HG02763 (cell line): ENCODE measurements around the gene HGS.

Experiments
- ATAC-seq: cut with Tn5 transposase; IDR thresholded peaks from one replicate; pipeline ENCODE4 v1.9.1; 2021; ENCODE audit warnings: mild to moderate bottlenecking, moderate library complexity; ENCODE audit not compliant: unreplicated experiment

The HGS gene, protein sequence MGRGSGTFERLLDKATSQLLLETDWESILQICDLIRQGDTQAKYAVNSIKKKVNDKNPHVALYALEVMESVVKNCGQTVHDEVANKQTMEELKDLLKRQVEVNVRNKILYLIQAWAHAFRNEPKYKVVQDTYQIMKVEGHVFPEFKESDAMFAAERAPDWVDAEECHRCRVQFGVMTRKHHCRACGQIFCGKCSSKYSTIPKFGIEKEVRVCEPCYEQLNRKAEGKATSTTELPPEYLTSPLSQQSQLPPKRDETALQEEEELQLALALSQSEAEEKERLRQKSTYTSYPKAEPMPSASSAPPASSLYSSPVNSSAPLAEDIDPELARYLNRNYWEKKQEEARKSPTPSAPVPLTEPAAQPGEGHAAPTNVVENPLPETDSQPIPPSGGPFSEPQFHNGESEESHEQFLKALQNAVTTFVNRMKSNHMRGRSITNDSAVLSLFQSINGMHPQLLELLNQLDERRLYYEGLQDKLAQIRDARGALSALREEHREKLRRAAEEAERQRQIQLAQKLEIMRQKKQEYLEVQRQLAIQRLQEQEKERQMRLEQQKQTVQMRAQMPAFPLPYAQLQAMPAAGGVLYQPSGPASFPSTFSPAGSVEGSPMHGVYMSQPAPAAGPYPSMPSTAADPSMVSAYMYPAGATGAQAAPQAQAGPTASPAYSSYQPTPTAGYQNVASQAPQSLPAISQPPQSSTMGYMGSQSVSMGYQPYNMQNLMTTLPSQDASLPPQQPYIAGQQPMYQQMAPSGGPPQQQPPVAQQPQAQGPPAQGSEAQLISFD

DNA sequence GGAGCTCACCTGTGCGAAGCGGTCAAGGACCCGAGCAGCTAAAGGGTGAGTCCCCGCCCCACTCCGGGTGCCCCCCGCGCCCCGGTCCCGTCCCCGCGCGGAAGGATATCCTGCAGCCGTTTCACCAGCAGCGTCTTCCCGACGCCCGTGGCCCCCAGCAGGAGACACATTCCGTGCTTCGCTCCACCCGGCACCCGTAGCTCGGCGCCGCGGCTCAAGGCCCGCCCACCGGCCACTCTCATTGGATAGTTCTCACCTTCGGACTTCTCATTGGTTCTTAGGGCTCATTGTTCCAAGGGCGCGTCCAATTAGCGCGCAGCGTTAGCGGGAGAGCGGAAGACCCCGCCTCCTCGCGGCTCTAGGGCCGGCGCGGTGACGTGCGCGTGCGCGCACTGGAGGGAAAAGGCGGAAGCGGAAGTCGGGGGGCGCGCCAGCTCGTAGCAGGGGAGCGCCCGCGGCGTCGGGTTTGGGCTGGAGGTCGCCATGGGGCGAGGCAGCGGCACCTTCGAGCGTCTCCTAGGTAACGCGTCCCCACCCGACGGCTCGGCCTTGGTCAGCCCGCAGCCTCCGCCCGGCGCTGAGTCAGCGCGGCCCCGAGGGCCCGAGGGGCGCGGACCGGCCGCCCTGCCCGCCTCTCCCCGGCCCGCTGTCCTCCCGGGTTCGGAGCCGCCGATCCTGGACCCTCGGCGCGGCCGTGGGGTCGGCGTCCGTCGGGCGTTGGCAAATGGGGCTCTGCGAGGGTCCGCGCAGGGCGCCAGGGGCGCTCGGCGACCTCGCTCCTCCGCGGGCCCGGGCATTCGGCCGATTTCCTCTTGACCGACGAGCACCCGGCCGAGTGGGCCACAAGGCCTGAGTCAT, at the start of gene HGS, which contains the start of gene ARL16:
HGS (plus strand) TSS at position 428 of the 858 bp plus-strand sequence; CDS start at position 484, 56 bp downstream.
ARL16 (minus strand) TSS at position 214 of the 858 bp plus-strand sequence; CDS start at position 170, 44 bp downstream.
- peak; percentile 93 for ATAC-seq

DNA sequence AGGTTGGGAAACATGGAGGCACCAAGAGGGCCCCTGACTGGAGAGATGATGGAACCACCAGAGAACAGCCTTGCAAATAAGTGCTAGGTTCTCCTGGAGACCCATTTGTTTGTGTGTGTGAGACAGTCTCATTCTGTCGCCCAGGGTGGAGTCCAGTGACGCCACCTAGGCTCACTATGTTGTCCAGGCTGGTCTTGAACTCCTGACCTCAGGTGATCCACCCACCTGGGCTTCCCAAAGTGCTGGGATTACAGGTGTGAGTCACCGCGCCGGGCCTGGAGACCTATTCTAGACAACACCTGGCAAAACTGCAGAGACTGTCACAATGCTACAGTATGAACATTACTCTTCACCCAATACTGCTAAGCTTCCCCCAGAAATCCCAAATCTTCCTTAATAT, 48.4 kb upstream of the HGS start:
- ATAC-seq, result no peak

DNA sequence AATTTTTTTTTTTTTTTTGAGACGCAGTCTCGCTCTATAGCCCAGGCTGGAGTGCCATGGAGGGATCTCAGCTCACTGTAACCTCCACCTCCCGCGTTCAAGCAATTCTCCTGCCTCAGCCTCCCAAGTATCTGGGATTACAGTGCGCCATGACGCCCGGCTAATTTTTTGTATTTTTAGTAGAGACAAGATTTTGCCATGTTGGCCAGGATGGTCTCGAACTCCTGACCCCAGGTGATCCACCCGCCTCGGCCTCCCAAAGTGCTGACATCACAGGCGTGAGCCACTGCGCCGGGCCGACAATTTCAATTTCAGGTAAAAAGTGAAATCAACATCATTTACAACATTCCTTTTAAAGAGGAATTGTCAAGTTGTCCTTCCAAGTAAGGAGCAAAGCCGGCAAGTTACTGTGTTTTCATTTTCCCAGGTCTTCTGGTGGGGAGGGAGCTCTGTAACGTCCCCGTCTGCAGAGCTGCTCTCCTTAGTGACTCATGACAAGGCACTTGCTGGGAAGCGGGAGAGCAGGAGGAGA, 47.8 kb upstream of the HGS start:
- ATAC-seq, result no peak

DNA sequence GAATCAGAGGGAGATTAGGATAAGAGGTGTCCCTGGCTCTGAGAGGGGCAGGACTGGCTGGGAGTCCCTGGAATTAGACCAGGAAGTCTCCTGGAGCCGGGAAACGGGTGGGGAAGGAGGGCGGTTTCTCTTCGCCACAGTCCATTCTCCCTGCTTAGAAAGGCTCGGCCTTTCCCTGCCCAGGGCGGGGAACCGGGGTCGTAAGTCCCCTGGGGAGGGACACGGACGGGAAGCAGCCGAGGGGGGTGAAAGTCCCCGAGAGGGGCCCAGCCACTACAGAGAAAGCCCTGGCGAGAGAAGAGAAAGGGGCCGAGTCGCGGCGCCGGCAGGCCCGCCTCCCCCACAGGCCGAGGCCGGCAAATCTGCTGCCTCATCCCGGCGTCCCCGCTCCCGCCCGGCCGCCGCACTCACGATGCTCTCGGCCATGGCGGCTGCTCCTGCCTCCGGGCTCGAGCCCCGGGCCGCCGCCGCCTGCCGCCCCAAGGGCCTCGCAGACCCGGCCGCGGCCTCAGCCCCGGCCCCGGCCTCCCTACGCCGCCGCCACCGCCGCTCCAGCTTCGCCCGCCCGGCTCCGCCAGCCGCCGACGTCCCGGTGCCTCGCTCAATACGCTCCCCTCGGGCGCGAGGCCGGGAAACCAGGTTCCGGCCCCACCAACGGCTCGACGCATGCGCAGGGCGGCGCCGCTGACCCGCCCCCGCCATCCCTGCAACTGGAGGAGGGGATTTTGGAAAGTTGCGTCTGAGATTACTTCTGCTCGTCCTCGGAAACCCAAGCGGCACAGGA, 47.1 kb upstream of the HGS start, which contains the start of the genes NPLOC4 and TSPAN10:
NPLOC4 (minus strand) TSS at position 608 of the 784 bp plus-strand sequence; CDS start at position 426, 182 bp downstream.
TSPAN10 (plus strand) TSS at position 692 of the 784 bp plus-strand sequence. CDS start 5,217 bp downstream, outside the sequence.
- peak; percentile 88 for ATAC-seq

DNA sequence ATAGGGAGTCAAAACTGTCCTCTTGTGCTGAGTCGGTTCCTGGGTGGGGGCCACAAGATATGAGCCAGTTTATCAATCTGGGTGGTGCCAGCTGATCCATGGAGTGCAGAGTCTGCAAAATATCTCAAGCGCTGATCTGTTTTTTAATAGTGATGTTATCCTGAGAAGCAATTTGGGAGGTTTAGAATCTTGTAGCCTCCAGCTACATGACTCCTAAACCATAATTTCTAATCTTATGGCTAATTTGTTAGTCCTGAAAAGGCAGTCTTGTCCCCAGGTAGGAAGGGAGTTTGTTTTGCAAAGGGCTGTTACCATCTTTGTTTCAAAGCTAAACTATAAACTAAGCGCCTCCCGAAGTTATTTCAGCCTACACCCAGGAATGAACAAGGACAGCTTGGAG, 45.1 kb upstream of the HGS start:
- ATAC-seq, result no peak

DNA sequence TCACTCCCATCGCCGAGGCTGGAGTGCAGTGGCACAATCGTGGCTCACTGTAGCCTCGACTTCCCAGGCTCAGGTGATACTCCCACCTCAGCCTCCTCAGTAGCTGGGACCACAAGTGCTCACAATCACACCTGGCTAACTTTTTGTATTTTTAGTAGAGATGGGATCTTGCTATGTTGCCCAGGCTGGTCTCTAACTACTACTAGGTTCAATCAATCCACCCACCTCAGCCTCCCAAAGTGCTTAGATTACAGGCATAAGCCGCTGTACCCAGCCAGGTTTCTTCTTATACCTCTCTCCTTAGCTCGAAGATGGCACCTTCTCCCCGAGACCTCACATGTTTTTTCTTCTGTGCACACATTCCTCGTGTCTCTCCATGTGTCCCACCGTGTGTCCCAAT, 43.8 kb upstream of the HGS start:
- no peak for ATAC-seq

DNA sequence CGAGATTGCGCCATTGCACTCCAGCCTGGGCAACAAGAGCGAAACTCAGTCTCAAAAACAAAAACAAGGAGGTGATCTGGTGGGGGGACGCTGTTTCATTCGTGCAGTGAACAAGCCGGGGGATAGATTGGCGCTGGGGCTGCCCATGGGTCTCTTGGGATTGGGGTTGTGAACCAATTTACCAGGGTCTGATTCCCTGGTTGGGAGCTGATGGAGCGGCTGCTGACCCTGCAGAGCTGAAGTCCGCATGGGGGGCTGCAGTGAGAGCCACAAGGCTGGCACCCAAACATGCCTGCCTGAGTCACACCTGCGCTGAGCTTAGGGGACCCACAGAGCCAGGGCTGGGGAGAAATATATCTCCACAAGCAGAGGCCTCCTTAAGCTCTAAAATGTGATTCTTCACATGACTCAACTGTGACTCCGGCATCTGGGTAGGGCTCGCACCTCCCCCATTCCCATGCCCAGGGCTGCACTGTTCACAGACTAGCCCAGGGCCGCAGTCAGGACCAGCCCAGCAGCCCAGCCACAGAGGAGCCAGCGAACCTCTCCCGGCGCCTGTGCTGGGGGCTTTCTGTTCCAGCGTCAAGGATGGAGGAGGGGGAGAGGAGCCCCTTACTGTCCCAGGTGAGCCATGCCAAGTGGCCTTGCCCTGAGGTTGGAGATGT, 41.9 kb upstream of the HGS start:
- ATAC-seq, result no peak

DNA sequence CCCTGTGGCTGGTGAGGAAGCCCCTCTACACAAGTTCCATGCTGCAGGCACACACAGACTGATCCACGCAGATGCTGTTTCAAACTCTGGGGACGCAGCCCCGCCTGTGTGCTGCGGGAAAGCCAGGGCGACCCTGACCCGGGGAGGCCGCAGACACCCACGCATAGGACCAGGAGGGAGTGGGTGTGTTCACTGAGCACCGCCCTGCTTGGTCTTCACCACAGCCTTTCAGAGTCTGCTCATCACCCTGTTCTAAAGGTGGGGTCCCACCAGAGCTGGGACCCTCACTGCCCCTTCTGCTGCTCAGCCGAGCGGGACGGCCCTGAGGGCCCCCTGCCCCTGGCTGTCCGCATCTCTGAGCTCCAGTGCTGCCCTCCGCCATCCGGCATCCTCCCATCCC, 39.3 kb upstream of the HGS start:
- ATAC-seq, result no peak

DNA sequence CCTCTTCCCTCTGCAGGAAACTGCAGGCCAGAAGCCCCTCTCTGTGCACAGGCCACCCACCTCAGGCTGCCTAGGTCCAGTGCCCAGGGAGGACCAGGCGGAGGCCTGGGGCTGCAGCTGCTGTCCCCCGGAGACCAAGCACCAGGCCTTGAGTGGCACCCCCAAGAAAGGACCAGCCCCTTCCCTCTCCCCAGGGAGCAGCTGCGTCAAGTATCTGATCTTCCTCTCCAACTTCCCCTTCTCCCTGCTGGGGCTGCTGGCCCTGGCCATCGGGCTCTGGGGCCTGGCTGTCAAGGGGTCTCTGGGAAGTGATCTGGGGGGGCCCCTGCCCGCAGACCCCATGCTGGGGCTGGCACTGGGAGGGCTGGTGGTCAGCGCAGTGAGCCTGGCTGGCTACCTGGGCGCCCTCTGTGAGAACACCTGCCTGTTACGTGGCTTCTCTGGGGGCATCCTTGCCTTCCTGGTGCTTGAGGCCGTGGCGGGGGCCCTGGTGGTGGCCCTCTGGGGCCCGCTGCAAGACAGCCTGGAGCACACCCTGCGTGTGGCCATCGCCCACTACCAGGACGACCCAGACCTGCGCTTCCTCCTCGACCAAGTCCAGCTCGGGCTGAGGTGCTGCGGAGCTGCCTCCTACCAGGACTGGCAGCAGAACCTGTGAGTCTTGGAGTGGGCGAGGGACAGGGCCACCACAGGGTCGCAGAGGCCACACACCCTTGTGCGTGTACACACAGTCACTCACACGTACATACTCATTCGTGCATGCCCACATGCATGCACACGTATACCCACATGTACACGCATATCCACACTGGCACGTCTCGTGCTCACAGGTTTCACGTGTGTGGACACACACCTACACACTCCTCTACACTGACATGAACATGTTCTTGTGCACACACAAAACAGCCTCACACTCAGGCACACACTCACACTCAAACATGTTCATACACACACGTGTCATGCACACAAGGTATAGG, 38.5 kb upstream of the HGS start:
- no peak for ATAC-seq

DNA sequence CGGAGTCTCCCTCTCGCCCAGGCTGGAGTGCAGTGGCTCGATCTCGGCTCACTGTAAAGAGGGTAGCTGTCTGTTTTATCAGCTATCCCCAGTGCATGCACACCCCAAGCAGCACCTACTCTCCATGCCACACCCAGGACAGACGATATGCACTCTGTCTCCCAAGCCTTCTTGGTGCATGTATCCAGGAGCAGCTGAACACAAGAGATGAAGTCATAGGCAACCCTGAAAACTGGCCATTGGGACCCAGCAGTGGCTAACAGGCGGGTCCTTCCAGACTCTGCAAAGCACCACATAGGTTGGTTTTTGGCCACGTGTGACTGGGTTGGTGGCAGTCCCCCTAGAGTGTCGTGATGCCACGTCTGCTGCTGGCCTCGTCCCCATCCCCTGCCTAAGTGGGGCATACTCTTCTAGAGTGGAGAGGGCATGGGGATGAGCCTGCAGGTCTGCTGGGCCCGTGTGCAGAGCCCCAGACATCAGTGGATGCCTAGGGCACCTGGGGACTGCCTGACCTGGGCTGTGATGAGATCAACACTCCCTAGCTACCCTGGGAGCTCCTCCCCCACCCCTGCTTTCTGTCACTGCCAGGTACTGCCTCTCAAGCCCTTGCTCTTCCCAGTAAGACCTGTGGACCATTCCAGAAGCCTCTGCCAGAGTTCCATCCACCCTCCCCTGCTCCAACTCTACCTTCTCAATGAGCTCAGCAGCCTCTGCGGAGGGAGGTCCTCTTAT, 36.8 kb upstream of the HGS start:
- ATAC-seq, result no peak

DNA sequence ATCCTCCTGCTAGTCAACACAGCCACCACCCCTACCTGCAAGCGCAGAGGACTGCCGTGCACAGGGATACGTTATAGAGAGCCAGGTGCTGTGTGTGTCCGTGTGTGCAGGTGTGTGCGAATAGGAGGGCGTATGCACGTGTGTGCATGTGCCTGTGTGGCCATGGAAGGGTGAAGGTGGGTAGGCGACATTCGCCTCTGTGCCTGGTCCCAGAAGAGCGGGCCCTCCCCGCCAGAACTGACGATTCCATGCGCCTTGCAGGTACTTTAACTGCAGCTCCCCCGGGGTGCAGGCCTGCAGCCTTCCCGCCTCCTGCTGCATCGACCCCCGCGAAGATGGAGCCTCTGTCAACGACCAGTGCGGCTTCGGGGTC, 36.2 kb upstream of the HGS start:
- no peak for ATAC-seq

DNA sequence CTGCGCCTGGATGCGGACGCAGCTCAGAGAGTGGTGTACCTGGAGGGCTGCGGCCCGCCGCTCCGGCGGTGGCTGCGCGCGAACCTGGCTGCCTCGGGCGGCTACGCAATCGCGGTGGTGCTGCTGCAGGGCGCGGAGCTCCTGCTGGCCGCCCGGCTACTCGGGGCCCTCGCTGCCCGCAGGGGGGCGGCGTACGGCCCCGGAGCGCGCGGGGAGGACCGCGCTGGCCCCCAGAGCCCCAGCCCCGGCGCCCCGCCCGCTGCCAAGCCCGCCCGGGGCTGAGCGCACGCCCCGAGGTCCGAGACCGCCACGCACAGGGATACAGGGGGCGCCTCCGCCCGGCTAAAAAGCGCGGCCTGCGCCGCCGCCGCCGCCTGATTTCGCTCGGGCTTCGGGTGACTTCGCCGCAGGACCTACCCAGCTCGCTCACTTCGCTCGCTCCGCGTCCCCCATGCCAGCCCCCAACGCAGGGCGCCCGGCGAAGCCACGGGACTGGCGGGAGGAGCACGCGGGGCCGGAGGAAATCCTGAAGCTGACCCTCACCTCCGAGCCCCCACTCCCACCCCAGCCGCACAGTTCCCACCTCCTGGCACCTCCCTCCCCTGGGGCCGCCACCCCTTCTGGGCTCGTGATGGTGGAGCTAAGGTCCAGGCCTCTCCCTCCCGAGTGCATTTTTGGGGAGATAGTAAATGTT, 35.7 kb upstream of the HGS start:
- no peak for ATAC-seq

DNA sequence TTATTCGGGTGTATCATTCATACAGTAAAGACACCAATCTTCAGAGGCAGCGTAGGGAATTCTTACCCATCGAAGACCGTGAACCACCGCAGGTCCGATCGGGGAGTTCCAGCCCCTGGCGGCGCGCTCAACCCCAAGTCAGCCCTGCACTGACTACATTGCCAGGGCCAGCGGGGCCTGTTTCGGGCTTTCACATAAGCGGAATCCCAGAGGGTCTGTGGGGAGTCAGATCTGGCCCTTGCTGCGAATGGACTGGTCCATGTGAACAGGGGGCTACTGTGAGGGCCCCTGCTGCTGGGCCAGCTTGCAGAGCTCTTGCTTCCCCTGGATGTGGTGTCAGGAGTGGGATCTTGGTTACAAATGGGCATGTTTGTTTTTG, 35.1 kb upstream of the HGS start:
- ATAC-seq, result no peak

DNA sequence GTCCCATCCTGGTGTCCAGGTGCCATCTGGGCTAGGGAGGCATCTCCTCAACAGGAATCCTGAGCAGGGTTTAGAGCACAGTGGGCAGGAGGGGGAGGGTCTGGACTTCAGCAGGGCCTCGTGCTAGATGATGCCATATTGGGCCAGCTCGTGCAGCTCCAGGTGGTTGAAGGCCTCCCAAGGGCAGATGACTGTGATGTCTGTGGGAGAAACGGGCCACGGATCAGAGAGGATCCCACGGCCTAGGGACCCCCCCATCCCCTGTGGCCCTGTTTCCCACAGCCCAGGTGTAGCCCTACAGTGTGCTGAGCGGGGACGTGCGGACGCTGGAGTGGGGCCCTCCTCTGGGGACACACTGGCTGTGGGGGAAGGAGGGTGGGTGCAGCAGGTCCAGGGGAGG, 32.9 kb upstream of the HGS start:
- no peak for ATAC-seq

DNA sequence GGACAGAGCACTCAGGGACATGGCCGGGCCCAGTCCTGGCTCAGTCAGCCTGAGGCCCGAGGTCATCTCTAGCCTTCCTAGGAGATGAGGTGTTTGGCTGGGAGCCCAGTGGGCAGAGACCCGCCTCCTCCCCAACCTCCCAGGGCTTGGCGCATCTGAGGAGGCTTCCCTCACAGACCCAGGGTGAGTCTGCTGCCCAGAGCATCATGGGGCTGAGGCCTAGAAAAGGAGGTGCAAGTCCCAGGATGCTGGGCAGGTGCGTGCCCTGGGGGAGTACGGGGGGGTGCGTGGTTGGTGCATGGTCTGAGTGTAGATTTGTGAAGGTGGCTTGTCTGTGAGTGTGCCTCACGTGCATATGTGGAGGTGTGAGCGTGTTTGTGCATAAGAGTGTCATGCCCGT, 32.1 kb upstream of the HGS start:
- no peak for ATAC-seq

DNA sequence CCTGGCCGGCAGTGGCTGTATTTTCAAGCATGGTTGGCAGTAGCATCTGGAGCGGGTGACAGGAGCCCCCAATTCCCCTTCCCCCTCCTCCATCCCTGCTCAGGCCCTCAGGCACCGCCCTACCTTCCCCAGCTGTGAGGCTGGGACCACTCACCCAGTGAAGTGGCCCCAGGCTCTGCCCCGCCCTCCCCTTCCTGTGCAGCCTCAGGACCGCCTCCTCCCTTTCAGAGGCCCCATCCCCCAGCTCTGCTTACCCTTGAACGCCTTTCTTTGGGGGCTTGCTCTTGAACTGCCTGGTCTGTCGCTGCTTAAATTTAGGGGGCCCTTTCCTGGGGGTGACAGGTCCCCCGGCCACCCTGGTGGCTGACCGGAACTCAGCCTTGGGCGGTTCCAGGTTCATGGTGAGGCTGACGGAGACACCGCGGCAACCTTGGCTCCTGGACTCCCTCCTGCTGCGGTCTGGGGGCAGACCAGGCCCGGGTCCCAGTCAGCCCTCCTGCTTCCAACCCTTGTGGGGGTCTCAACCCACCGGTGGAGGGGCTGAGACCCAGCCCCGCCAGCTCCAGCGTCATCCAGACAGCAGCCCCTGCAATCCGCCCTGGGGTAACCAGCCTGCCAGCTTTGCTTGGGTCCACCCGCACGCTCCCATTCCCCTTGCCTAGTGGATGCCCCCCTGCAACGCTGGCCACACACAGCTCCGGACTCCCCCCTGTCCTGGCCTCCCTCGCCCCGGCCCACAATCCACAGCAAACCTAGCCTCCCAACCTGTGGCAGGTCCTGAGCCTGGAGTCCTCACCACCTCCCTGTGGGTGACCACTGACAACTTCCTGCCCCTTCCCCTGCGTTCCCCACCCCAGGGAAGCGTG, 30.7 kb upstream of the HGS start:
- no peak for ATAC-seq
